ENCODE results near the gene ZNF775. TPM values are rescaled to one million over a fixed set of nuclear protein-coding genes. Genes with fewer than 3 reads are reported as not detected.

ZNF775 gene
- total RNA-seq, 1 experiment from 2014 or later, result 3.7 TPM

- Histone ChIP-seq H3F3A (ENCODE audit: low read length, unreplicated experiment) (no peaks in the 10 kb centered on the region), H3K36me3 (ENCODE audit: low read depth, low read length) (no peaks in the 10 kb centered on the region), H2AFZ (ENCODE audit: low read length) (no peak overlapping the region), H4K20me1 (ENCODE audit: low read length) (no peaks in the 10 kb centered on the region), H3K4me3 (ENCODE audit: low read length) (no peak overlapping the region), H3K9me2 (replicated peaks; ENCODE audit: low read length) (no peaks in the 10 kb centered on the region), H3K4me2 (ENCODE audit: low read length) (no peak overlapping the region), H3K9ac (ENCODE audit: low read length) (no peak overlapping the region), H3K27me3 (ENCODE audit: low read length) (no peaks in the 10 kb centered on the region), H3K9me3 (ENCODE audit: low read length) (no peaks in the 10 kb centered on the region), H3K27ac (ENCODE audit: low read length) (no peak overlapping the region), H3K79me2 (ENCODE audit: low read length) (no peaks in the 10 kb centered on the region), H3K4me1 (ENCODE audit: insufficient read depth, low read length) (peaks cover 29% of the 10 kb centered on the region)
- no peak for DNase-seq
- no TSS peak for BruUV-seq (replicated peaks)
- CTCF ChIA-PET, result no interaction called here
- ATAC-seq, result no peak
- TF ChIP-seq, protein P1, sequence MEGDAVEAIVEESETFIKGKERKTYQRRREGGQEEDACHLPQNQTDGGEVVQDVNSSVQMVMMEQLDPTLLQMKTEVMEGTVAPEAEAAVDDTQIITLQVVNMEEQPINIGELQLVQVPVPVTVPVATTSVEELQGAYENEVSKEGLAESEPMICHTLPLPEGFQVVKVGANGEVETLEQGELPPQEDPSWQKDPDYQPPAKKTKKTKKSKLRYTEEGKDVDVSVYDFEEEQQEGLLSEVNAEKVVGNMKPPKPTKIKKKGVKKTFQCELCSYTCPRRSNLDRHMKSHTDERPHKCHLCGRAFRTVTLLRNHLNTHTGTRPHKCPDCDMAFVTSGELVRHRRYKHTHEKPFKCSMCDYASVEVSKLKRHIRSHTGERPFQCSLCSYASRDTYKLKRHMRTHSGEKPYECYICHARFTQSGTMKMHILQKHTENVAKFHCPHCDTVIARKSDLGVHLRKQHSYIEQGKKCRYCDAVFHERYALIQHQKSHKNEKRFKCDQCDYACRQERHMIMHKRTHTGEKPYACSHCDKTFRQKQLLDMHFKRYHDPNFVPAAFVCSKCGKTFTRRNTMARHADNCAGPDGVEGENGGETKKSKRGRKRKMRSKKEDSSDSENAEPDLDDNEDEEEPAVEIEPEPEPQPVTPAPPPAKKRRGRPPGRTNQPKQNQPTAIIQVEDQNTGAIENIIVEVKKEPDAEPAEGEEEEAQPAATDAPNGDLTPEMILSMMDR (conservative IDR thresholded peaks at IDR 0.05; ENCODE audit: low read depth, low read length), result no peak
- intact Hi-C loops (cut with micrococcal nuclease), result no loop called here
- POLR2A ChIA-PET (ENCODE audit: unreplicated experiment), result interaction anchor here (0.6 kb wide), 1 partner anchor 49 kb away, joined by 3 read pairs; no protein-coding TSS in a partner anchor
Observed at GRCh38 chr7:150401424-150401790, 22.3 kb downstream of the ZNF775 start.

DNA sequence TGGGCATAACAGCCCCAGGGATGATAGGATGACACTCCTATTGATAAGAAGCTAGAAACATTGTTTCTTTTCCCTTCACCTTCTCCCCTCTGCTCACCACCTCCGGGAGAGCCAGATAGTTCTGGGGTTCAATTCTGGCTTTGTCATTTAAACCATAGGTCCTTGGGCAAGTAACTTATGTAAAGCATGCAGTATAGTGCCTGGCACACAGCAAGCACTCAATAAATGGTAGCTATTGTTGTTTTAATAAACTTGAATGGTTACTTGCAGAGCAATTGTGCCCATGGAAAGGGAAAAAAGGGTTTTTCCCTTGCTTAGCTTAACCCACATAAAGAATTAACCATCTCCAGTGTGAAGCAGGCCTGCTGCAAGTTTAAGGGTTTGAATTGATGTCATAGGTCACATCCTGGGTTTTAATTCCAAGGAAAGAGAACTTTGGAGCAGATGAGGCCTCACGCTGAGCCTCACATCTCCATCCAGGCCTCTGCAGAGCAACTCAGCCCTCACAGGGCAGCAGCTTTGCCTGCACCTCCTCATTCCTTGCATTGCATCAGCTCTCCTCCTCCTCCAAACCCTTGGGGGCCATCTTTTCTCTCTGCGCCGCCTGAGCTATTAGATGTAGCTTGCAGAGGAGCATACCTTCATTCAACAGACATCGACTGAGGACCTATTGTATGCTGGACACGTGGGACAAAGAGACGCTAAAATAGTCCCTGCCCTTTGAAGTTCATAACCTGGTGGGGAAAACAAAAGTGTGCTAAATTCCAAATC, 22.9 kb downstream of the ZNF775 start:
- H3K27me3 ChIP-seq (ENCODE audit: low read length), result no peaks in the 10 kb centered on the region
- H3K9ac ChIP-seq (ENCODE audit: low read length), result no peak overlapping the region
- BruUV-seq (replicated peaks), result no TSS peak
- intact Hi-C loops (cut with micrococcal nuclease), result no loop called here
- no peaks in the 10 kb centered on the region for H3K9me2 ChIP-seq (replicated peaks; ENCODE audit: low read length)
- CTCF ChIA-PET, result no interaction called here
- H3F3A ChIP-seq (ENCODE audit: low read length, unreplicated experiment), result no peaks in the 10 kb centered on the region
- H3K4me3 ChIP-seq (ENCODE audit: low read length), result no peak overlapping the region
- H3K9me3 ChIP-seq (ENCODE audit: low read length), result no peaks in the 10 kb centered on the region
- no peak overlapping the region for H2AFZ ChIP-seq (ENCODE audit: low read length)
- no peak overlapping the region for H3K27ac ChIP-seq (ENCODE audit: low read length)
- DNase-seq (no peak), ATAC-seq (no peak)
- no peak overlapping the region for H3K4me2 ChIP-seq (ENCODE audit: low read length)
- peaks cover 29% of the 10 kb centered on the region for H3K4me1 ChIP-seq (ENCODE audit: insufficient read depth, low read length)
- no peaks in the 10 kb centered on the region for H3K79me2 ChIP-seq (ENCODE audit: low read length)
- H3K36me3 ChIP-seq (ENCODE audit: low read depth, low read length), result no peaks in the 10 kb centered on the region
- no peak for TF ChIP-seq EZH2 (IDR thresholded peaks at IDR 0.05; ENCODE audit: low read length, unreplicated experiment)
- TF ChIP-seq EZH2phosphoT487 (IDR thresholded peaks at IDR 0.05; ENCODE audit: borderline replicate concordance, low read length), result no peak
- TF ChIP-seq, protein P1 (conservative IDR thresholded peaks at IDR 0.05; ENCODE audit: low read depth, low read length), result no peak
- H4K20me1 ChIP-seq (ENCODE audit: low read length), result no peaks in the 10 kb centered on the region
- POLR2A ChIA-PET (ENCODE audit: unreplicated experiment), result interaction anchor here (0.6 kb wide), 1 partner anchor 50 kb away, joined by 3 read pairs; no protein-coding TSS in a partner anchor

GRCh38 chr7:150402671-150403321, 23.7 kb downstream of the ZNF775 start:
- Histone ChIP-seq H3K9ac (ENCODE audit: low read length) (no peak overlapping the region), H4K20me1 (ENCODE audit: low read length) (no peaks in the 10 kb centered on the region), H3K79me2 (ENCODE audit: low read length) (no peaks in the 10 kb centered on the region), H3K27ac (ENCODE audit: low read length) (no peak overlapping the region), H3K27me3 (ENCODE audit: low read length) (no peaks in the 10 kb centered on the region), H3K4me3 (ENCODE audit: low read length) (no peak overlapping the region), H3K36me3 (ENCODE audit: low read depth, low read length) (no peaks in the 10 kb centered on the region), H3F3A (ENCODE audit: low read length, unreplicated experiment) (no peaks in the 10 kb centered on the region), H3K4me1 (ENCODE audit: insufficient read depth, low read length) (peaks cover 29% of the 10 kb centered on the region), H3K9me3 (ENCODE audit: low read length) (no peaks in the 10 kb centered on the region), H3K4me2 (ENCODE audit: low read length) (no peak overlapping the region), H3K9me2 (replicated peaks; ENCODE audit: low read length) (no peaks in the 10 kb centered on the region), H2AFZ (ENCODE audit: low read length) (no peak overlapping the region)
- ATAC-seq, result no peak
- ChIA-PET POLR2A (ENCODE audit: unreplicated experiment) (no interaction called here), CTCF (no interaction called here)
- DNase-seq, result no peak
- no TSS peak for BruUV-seq (replicated peaks)
- TF ChIP-seq, protein P1 (conservative IDR thresholded peaks at IDR 0.05; ENCODE audit: low read depth, low read length), result no peak
- TF ChIP-seq EZH2phosphoT487 (IDR thresholded peaks at IDR 0.05; ENCODE audit: borderline replicate concordance, low read length), result no peak
- no peak for TF ChIP-seq EZH2 (IDR thresholded peaks at IDR 0.05; ENCODE audit: low read length, unreplicated experiment)
- intact Hi-C loops (cut with micrococcal nuclease), result no loop called here
